T-helper 22 cell (primary cell): Measurements from ENCODE around the gene ARHGAP22.

Experiments
- DNase-seq: peaks from one replicate; pipeline ENCODE4 v3.0.0-alpha.2; 2020; ENCODE audit warnings: low read depth

Gene ARHGAP22

GRCh38 chr10:48496831-48497779, 107.8 kb downstream of the ARHGAP22 start:
- no peak for DNase-seq

GRCh38 chr10:48496105-48496830, 108.6 kb downstream of the ARHGAP22 start:
- DNase-seq = no peak

DNA sequence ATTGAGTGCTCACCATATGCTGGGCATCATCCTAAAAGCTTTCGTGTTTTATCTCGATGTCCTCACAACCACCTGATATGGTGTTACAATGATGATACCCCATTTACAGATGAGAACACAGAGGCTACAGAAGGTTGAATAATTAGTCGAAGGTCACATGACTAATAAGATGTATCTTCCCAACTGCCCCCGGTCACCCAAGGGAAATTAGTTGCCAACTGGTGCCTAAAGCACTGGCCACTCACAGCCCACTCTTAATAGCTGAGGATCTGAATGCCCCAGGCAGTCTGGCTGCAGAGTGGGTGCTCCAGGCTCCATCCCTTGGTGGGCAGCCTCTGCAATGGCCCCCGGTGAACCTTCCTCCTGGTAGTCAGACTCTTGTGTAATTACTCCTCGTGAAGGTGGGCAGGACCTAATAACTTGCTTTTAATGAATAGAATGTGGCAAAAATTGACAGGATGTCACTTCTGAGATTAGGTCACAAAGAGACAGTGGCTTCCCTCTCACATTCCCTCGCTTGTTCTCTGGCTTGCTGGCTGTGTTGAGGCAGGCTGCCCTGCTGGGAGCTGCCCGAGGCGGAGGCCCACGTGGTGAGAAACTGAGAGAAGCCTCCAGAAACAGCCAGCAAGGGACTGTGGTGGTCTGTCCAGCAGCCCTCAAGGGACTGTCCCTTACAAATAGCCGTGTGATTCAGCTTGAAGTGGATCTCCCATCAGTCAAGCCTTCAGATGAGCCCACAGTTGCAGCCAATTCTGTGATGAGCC, 109.4 kb downstream of the ARHGAP22 start:
- DNase-seq = no peak

GRCh38 chr10:48494611-48495010, 110.3 kb downstream of the ARHGAP22 start:
- no peak for DNase-seq

- no peak for DNase-seq
Measured at GRCh38 chr10:48494073-48494472, 110.8 kb downstream of the ARHGAP22 start.

DNA sequence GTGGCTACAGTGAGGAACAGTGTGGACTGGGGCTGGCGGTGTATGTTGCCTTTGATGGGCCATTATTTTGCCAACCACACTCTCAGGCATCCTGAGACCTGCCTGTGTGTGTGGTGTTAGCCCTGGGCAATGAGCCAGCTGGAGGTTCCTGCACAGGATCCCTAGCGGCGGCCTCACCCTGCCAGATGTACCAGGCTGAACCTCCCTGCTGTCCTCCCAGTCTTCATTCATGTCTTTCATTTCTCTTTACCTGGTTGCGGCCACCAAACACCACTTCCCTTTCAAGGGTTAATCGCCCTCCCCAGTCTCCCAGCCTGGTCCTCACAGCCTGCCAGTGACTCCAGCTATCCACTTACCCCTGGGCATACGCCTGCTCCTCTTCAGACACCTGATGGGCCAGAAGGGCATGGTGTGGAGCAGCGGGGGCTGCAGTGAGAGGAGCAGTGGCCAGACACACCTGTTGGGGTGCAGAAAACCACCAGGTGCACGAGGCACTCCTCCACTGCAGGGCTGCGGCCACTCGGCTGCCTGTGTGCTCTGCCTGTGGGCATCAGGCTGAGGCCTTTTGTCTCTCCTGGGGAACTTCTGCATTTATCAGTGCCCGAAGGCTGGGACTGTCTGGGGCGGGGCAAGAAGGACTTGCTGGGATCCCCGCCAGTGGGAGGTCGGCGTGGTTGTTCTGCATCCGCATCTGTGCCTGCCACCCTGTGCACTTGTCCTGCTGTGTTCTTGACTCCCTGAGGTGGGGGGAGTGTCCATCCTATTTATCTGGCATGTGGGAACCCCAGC, 111.6 kb downstream of the ARHGAP22 start:
- no peak for DNase-seq

- DNase-seq = no peak
Measured at GRCh38 chr10:48492201-48492600, 112.7 kb downstream of the ARHGAP22 start.

- no peak for DNase-seq
Measured at GRCh38 chr10:48491392-48492139, 113.3 kb downstream of the ARHGAP22 start.

DNA sequence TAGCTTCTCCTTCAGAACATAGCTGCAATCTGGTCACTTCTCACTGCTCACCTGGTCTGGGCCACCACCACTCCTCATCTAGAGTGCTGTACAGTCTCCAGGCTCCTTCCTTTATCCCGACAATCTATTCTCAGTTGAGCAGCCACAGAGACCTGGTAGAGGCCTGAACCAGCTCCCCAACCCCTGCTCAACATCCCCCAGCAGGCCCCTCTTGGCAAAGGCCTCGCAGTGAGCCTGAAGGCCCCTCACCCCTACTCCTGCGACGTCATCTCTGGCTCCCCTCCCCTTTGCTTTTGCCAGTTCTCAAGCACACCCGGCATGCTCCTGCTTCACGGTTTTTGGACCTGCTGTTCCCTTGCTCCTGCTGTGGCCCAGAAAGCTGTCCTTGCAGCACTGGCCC, 113.9 kb downstream of the ARHGAP22 start:
- DNase-seq = no peak

DNA sequence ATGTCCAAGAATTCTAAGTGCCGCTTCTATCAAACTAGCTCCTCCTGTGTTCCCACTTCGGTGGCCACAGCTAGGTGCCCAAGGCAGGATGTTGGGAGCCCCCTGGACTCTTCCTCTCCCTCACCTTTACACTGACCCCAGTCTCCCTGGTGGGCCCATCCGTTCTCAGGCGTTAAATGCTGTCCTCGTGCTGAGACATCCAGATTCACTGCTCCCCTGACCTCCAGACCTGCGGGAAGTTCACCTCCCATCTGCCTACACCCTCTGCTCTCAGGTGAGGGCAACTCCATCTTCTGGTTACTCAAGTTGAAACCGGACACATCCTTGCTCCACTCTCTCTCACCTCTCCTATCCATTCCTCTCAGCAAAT, 114.3 kb downstream of the ARHGAP22 start:
- no peak for DNase-seq

GRCh38 chr10:48489099-48489498, 115.8 kb downstream of the ARHGAP22 start:
- DNase-seq = no peak

DNA sequence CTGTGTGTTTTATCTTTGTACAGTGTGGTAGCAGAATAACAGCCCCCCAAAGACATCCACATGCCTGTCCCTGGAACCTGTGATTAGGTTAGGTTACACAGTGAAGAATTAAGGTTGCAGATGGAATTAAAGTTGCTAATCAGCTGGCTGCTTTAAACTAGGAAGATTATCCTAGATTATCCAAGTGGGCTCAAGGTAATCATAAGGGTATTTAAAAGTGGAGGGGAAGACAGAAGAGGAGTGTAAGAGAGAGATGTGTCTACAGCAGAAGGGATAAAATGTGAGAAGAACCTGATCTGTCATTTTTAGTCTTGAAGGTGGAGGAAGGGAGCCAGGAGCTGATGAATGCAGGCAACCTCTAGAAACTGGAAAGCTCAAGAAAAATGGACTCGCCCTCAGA, 117.6 kb downstream of the ARHGAP22 start:
- no peak for DNase-seq

DNA sequence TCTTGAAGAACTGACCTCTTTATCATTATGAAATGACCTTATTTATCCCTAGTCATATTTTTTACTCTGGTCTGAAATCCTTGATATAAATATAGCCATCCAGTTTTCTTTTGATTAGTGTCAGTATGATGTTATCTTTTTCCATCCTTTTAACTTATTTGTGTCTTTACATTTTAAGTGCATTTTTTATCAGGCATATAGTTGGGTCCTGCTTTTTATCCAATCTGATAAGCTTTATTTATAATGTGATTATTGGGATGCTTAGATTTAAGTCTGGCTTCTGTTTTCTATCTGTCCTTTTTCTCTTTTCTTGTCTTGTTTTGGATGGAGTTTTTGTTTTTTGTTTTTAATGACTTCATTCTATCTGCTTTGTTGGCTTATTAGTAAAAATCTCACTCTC, 119.2 kb downstream of the ARHGAP22 start:
- no peak for DNase-seq

DNA sequence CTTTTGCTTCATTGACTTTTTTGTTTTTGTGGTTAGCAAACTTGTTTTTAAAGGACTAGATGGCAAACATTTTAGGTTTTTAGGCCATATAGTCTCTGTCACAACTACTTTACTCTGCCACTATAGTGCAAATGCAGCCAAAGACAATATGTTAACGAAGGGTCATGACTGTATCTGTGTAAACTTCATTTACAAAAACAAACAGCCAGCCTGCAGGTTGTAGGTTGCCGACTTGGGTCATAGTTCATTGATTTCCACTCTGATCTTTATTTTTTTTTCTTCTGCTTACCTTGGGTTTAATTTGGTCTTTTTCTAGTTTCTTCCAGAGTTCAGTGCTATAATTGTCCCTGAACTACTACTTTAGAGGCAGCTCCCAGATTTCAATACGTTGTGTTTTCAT, 120.0 kb downstream of the ARHGAP22 start:
- no peak for DNase-seq

- DNase-seq = no peak
Measured at GRCh38 chr10:48482207-48482606, 122.7 kb downstream of the ARHGAP22 start.

- DNase-seq = no peak
Measured at GRCh38 chr10:48481385-48481784, 123.5 kb downstream of the ARHGAP22 start.

DNA sequence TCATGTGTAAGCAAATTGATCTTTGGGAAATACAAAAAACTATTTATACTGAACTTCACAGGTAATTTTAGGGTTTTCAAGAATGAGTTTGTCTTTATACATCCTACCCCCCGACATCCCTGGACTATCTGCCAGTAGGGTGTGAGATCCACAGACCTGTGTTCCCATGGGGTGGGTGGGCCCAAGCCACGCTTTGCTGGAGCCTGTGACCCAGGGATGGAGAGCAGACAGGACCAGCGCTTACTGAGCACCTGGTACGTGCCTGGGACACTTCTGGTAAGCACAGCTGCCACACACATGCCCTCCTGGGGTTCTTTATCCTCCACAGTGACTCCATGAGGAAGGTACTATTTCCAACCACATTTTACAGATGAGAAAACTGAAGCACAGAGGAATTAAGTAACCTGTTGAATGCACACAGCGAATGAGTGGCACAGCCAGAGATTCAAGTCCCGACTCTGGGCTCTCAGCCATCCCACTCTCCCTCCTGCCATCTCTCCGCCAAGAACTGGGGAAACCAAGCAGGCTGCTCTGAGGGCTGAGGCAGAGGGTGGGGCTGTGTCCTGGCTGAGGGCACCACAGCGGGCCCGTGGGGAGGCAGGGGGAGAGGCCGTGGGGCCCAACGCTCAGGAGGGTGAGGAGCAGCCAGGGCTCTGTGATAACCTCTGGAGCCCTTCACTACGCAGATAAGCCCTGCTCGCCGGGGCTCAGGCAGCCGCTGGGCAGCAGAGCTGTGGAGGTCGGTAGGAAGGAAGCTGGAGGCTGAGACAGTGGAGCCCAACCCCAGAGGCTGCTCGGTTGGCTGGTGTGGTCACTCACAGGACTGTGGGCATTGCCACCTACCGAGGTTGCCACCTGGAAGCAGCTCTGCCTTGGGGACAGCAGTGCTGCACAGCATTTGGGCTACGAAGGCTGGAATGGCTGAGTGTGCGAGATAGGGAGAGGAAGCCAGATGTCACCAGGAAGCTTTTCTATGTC, 124.2 kb downstream of the ARHGAP22 start:
- no peak for DNase-seq

DNA sequence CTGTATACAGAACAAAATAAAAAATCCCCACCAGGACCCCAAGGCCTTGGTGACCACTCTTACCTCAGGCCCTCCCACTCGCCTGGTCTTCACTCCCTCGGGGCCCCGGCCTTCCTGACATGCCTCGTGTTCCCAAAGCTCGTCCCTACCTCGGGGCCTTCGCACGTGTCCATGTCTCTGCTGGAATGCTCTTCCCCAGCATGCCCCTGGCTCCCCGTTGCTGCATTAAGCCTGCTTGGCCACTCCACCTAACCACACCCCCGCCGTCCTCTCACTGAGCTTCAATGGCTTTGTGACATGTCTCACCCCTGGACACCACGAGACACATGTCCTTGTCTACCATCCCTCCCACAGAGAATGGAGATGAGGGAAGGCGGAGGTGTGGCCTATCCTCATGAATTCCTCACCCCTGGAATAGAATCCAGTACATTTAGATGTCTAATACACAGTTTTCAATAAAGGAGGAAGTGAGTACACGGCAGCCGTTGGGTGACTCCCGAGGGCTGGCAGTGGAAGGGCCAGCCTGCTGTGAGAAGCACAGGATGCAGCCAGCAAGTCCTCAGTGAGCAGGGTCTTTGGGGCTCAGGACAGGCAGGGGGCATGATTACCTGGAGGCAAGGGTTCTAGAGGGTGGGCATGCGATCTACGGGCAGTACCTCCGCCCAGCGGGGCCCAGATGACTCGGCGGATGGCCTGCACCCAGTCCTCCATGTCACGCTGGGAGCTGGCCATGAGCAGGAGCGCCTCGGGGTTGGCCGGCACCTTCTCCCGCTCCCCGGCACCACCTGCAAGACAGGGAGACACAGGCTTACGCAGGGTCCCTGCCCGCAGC, 125.7 kb downstream of the ARHGAP22 start:
- DNase-seq = no peak

GRCh38 chr10:48478469-48478868, 126.4 kb downstream of the ARHGAP22 start:
- no peak for DNase-seq
